Muscle layer of duodenum (tissue), 2 donors: ENCODE measurements around the gene RNLS.
"Not testable (repeated sequence)": the region's sequence is repeated elsewhere in the genome, so short reads cannot be mapped to it uniquely, and the experiment has no call there.

ENCODE experiments used
- H3K27ac ChIP-seq: one replicate; pipeline ENCODE4 v1.7.0; 2013; ENCODE audit warnings: mild to moderate bottlenecking, low read length
- H3K27me3 ChIP-seq: one replicate; pipeline ENCODE4 v1.7.0; 2013; ENCODE audit warnings: low read depth, mild to moderate bottlenecking, control low read depth, low read length
- H3K36me3 ChIP-seq, 2 donors: one replicate each; pipeline ENCODE4 v1.7.0; 2013; ENCODE audit warnings: low read length in 2 of 2, control low read depth in 1 of 2, mild to moderate bottlenecking in 1 of 2; ENCODE audit not compliant: insufficient read depth in 2 of 2, control insufficient read depth in 1 of 2
- H3K4me1 ChIP-seq, 2 donors: one replicate each; pipeline ENCODE4 v1.7.0; 2013; ENCODE audit warnings: low read length in 2 of 2, mild to moderate bottlenecking in 2 of 2, control low read depth in 1 of 2, moderate library complexity in 1 of 2; ENCODE audit not compliant: insufficient read depth in 2 of 2, control insufficient read depth in 1 of 2
- H3K4me3 ChIP-seq, 2 donors: one replicate each; pipeline ENCODE4 v1.7.0; 2013; ENCODE audit warnings: low read length in 2 of 2, low read depth in 1 of 2, mild to moderate bottlenecking in 1 of 2
- H3K9me3 ChIP-seq, 2 donors: one replicate each; pipeline ENCODE4 v1.7.0; 2013; ENCODE audit warnings: low read length in 2 of 2, control low read depth in 1 of 2, mild to moderate bottlenecking in 1 of 2; ENCODE audit not compliant: control insufficient read depth in 1 of 2
- donor health status: healthy.

RNLS gene

GRCh38 chr10:88308361-88308760 is 274.8 kb downstream of the RNLS start:
- not testable (repeated sequence) for H3K36me3 ChIP-seq, H3K9me3 ChIP-seq, H3K27ac ChIP-seq, H3K4me1 ChIP-seq, H3K4me3 ChIP-seq, H3K27me3 ChIP-seq

DNA sequence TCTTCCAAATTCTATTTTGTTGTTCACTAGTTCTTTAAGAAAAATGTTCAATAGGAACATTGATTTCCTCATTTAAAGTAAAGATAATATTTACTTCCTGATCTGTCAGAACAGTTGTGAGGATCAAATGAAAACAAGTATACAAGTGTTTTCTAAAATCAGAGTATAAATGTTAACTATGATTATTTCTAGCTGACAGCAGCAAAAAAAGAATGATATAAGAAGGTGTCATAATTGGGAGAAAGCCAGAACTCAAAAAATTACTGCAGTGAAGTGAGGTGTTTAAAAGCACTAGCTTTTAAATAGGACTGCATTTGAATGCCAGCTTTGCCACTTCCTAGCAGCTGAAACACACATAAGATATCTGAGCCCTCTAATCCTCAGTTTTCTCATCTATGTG is 283.3 kb downstream of the RNLS start:
- Histone ChIP-seq H3K27ac (no peak overlapping the region), H3K27me3 (no peaks in the 10 kb centered on the region), H3K4me3 (no peak overlapping the region), H3K4me1 (no peaks in the 10 kb centered on the region), H3K9me3 (no peaks in the 10 kb centered on the region), H3K36me3 (no peaks in the 10 kb centered on the region)

DNA sequence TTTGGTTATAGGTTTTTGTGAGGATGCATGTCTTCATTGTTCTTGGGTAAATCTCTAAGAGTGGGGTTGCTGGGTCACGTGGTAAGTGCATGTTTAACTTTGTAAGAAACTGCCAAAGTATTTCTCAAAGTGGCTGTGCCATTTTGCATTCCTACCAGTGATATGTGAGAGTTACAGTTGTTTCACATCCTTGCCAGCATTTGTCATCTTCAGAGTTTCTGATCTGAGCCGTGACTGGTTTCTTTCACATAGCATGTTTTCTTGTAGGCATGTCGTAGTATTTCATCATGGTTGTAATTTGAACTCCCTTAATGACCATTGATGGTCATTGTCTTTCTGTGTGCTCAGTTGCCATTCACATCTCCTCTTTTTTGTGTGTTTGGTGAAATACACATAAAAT is 286.0 kb downstream of the RNLS start:
- H3K36me3 ChIP-seq: no peaks in the 10 kb centered on the region
- no peaks in the 10 kb centered on the region for H3K4me1 ChIP-seq
- no peaks in the 10 kb centered on the region for H3K27me3 ChIP-seq
- H3K9me3 ChIP-seq: no peaks in the 10 kb centered on the region
- H3K27ac ChIP-seq: no peak overlapping the region
- no peak overlapping the region for H3K4me3 ChIP-seq

- H3K36me3 ChIP-seq: no peaks in the 10 kb centered on the region
- no peak overlapping the region for H3K4me3 ChIP-seq
- H3K4me1 ChIP-seq: no peaks in the 10 kb centered on the region
- H3K27ac ChIP-seq: no peak overlapping the region
- H3K27me3 ChIP-seq: no peaks in the 10 kb centered on the region
- no peaks in the 10 kb centered on the region for H3K9me3 ChIP-seq
Measured at GRCh38 chr10:88293651-88294230, 289.4 kb downstream of the RNLS start.

GRCh38 chr10:88293073-88293472 is 290.0 kb downstream of the RNLS start:
- Histone ChIP-seq H3K27me3 (no peaks in the 10 kb centered on the region), H3K27ac (no peak overlapping the region), H3K4me1 (no peaks in the 10 kb centered on the region), H3K36me3 (no peaks in the 10 kb centered on the region), H3K9me3 (no peaks in the 10 kb centered on the region), H3K4me3 (no peak overlapping the region)

GRCh38 chr10:88292185-88292514 is 291.0 kb downstream of the RNLS start:
- H3K4me1 ChIP-seq: no peaks in the 10 kb centered on the region
- H3K9me3 ChIP-seq: no peaks in the 10 kb centered on the region
- H3K27me3 ChIP-seq: no peaks in the 10 kb centered on the region
- H3K27ac ChIP-seq: no peak overlapping the region
- no peak overlapping the region for H3K4me3 ChIP-seq
- H3K36me3 ChIP-seq: no peaks in the 10 kb centered on the region

DNA sequence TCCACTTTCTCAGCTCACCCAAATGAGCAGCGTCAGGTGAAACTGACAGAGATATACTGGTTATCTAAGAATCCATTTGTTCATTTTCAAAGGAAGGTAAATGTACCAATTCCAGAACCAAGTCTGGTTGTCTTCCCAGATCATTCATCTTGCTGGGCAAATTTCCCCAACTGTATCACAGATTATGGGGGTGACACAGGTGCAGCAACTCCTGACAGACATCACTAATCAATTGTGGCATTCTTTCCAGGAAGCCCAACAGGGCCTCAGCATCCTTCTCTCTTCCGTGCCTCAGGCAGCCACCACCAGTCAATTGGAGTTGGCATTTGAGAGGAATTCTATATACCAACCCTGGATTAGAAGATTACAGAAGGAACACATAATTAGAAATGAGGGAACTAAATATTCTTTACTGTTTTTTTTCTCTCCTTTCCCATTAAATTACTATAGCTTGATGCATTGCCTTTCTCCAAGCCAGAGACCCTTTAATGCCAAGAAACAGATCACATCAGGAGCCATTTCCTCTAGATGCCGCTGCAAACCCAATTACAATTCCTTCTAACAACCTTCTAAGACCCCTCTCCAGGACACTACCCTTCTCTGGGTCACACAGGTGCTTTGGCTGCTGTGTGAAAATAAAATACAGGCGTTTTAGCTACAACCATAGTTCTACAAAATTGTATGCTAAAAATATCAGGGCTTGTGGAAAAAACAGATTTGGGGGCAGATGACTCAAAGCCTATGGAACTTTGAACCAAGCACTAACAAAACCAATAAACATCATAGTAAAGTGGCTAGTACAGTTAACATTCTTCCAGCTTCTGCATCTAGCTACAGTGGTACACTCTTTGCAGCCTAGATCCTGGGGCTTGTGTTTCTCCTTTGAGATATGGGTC is 291.6 kb downstream of the RNLS start:
- H3K27me3 ChIP-seq: no peaks in the 10 kb centered on the region
- no peak overlapping the region for H3K4me3 ChIP-seq
- H3K36me3 ChIP-seq: no peaks in the 10 kb centered on the region
- no peak overlapping the region for H3K27ac ChIP-seq
- H3K4me1 ChIP-seq: no peaks in the 10 kb centered on the region
- H3K9me3 ChIP-seq: no peaks in the 10 kb centered on the region

GRCh38 chr10:88289342-88289741 is 293.8 kb downstream of the RNLS start:
- Histone ChIP-seq H3K4me1 (no peaks in the 10 kb centered on the region), H3K36me3 (no peaks in the 10 kb centered on the region), H3K27me3 (no peaks in the 10 kb centered on the region), H3K9me3 (no peaks in the 10 kb centered on the region), H3K4me3 (no peak overlapping the region), H3K27ac (no peak overlapping the region)

DNA sequence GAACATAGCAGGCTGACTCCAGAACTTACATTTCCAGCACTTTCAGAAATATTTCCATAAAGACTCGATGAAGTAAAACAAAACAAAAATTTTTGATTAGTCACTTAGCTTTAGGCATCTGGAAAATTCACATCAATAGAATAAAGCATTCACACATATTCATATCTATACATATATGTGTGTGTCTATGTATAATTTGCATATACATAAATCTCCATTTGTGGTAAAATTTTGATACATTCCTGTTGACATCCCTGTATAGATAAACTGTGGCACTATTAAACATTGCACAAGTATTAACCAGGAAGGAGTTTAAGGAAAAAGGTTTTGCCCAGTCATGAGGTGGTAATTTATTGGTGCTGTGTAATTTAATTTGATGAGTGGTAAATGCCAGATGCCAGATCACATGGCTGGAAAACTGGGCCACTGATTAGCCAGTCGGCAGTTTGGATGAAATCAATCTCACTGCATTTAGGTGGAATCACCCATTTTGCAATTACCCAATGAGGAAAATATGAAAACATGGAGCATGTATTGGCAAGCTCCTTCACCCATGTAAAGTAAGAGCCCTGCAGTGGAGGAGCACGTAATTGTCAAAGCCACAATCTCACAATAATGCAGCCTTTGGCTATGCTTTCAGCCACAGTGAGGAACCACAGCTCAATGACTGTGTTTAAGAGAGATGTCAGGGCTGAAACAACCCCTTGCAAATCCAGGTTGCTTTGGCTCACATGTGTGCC is 294.6 kb downstream of the RNLS start:
- Histone ChIP-seq H3K9me3 (no peaks in the 10 kb centered on the region), H3K4me1 (no peaks in the 10 kb centered on the region), H3K36me3 (no peaks in the 10 kb centered on the region), H3K4me3 (no peak overlapping the region), H3K27me3 (no peaks in the 10 kb centered on the region), H3K27ac (no peak overlapping the region)

DNA sequence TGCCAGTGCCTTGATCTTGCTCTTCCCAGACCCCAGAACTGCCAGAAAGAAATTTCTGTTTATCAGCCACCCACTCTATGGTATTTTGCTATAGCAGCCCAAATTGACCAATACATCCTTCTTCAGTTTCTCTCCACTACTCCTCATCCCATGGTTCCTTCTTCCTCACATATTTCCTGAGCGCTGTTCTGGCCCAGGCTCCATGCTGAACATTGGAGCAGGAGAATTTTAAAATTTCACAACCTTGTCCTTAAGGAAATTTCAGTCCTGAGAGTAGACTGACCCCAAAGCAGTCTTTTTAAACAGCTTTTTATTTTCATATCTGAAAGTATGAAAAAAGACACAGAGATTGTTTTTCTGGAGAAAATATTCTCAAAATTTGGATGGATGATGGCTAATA is 297.1 kb downstream of the RNLS start:
- no peak overlapping the region for H3K4me3 ChIP-seq
- H3K27ac ChIP-seq: no peak overlapping the region
- H3K4me1 ChIP-seq: peaks cover 0 to 6% of the 10 kb centered on the region in 2 donors
- H3K36me3 ChIP-seq: no peaks in the 10 kb centered on the region
- H3K9me3 ChIP-seq: no peaks in the 10 kb centered on the region
- H3K27me3 ChIP-seq: no peaks in the 10 kb centered on the region

DNA sequence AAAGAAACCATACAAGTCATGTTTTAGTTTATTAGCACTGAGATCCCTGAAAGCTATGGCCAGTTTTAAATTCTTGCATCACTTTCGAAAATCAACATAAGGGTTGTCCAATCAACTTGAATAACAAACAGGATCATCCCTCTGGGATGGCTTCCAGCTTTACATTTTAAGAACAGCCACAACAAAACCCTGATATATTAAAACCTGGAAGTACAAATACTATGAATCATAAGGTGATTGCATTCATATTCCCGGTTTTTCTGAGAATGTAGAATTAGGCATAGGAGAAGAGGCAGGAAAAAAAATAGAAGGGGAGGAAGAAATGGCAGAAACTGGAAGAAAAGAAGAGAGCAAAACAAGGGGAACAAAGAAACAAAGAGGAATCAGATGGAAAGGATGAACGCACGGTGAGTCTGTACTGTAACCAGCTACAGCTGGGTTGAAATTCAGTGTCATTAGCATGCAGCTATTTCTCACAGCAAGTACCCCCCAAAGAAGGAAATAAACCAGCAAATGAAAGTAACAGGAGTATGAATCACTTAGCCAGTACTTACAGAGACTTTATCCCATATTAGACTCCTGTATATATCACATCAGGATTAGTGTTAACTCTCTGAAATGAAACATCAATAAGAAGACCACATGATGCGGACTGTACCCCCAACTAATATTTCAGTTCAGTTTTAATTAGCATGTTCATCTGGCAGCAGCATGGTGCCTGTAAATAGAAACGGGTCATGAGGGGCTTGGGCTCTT is 301.3 kb downstream of the RNLS start:
- Histone ChIP-seq H3K27ac (no peak overlapping the region), H3K4me3 (peak overlapping the region in 1 of 2 donors; percentile 3), H3K4me1 (peaks cover 0 to 6% of the 10 kb centered on the region in 2 donors)

More for the DNA sequence above, 301.3 kb downstream of the RNLS start:
- Histone ChIP-seq H3K36me3 (no peaks in the 10 kb centered on the region), H3K27me3 (no peaks in the 10 kb centered on the region), H3K9me3 (no peaks in the 10 kb centered on the region)
